ENCODE results near the gene LBHD2. TPM values are rescaled to one million over a fixed set of nuclear protein-coding genes. Genes with fewer than 3 reads are reported as not detected.

The LBHD2 gene
- total RNA-seq, 1 donor from 2014 or later, result not detected

- TF ChIP-seq CTCF (conservative IDR thresholded peaks at IDR 0.05; ENCODE audit: low read depth, low read length), result no peak
- no peak overlapping the region for H3K4me3 ChIP-seq (ENCODE audit: low read depth, low read length)
- no peak for DNase-seq (ENCODE audit: low read depth)
These were observed 47.0 kb downstream of the LBHD2 start for GRCh38 chr14:103130965-103131364.

- no peak overlapping the region for H3K4me3 ChIP-seq (ENCODE audit: low read depth, low read length)
- TF ChIP-seq CTCF (conservative IDR thresholded peaks at IDR 0.05; ENCODE audit: low read depth, low read length), result no peak
- no peak for DNase-seq (ENCODE audit: low read depth)
These were observed 47.6 kb downstream of the LBHD2 start for GRCh38 chr14:103131580-103131979.

GRCh38 chr14:103132381-103133209 lies 48.6 kb downstream of the LBHD2 start:
- DNase-seq (ENCODE audit: low read depth), result no peak
- no peak for TF ChIP-seq CTCF (conservative IDR thresholded peaks at IDR 0.05; ENCODE audit: low read depth, low read length)
- H3K4me3 ChIP-seq (ENCODE audit: low read depth, low read length), result no peak overlapping the region

- no peak for DNase-seq (ENCODE audit: low read depth)
- no peak for TF ChIP-seq CTCF (conservative IDR thresholded peaks at IDR 0.05; ENCODE audit: low read depth, low read length)
These were observed 49.5 kb downstream of the LBHD2 start for GRCh38 chr14:103133210-103134140.

GRCh38 chr14:103134405-103134804 lies 50.4 kb downstream of the LBHD2 start:
- DNase-seq (ENCODE audit: low read depth), result no peak
- no peak for TF ChIP-seq CTCF (conservative IDR thresholded peaks at IDR 0.05; ENCODE audit: low read depth, low read length)
- no peak overlapping the region for H3K4me3 ChIP-seq (ENCODE audit: low read depth, low read length)

More at GRCh38 chr14:103133210-103134140, 49.5 kb downstream of the LBHD2 start:
- H3K4me3 ChIP-seq (ENCODE audit: low read depth, low read length), result no peak overlapping the region

GRCh38 chr14:103134919-103135318 lies 50.9 kb downstream of the LBHD2 start:
- DNase-seq (ENCODE audit: low read depth), result no peak
- no peak overlapping the region for H3K4me3 ChIP-seq (ENCODE audit: low read depth, low read length)
- TF ChIP-seq CTCF (conservative IDR thresholded peaks at IDR 0.05; ENCODE audit: low read depth, low read length), result no peak

Data from epithelial cell of proximal tubule (primary cell).